Measurements from ENCODE around the gene TGFBR3L.

The TGFBR3L gene

DNA sequence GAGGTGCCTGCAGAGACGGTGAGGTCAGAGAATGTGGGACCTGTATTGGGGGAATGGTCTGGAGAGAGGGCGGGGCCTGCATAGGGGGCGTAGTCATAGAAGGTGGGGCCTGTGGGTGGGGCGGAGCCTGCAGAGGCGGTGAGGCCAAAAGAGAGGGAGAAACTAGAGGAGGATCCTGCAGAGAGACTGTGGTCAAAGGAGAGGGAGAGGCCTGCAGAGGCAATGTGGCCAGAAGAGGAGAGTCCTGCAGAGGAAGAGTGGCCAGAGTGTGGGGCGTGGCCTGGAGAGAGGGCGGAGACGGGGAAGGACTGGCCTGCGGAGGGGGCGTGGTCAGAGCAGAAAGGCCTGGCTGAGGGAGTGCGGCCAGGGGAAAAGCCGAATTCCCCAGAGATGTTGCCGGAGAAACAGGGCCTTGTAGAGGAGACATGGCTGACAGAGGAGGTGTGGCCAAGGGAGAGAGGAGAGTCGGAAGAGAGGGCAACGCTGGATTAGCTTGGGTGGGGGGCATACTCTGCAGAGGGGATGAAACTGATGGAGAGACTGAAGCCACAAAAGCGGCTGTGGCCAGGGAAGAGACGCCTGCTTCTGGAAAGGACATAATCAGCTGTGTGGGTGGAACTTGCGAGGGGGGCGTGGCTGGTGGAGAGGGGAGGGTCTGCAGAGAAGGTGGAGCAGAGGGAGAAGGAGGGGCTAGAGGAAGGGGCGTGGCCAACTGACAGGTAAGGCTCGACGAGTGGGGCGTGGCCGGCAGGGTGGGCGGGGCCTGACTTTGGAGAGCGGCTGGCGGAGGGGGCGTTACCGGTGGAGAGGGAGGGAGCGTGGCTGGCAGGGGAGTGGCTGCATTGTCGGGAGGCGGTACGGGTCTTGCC is 43.0 kb upstream of the TGFBR3L start:
- peaks cover 37% of the 10 kb centered on the region for H3K4me1 ChIP-seq (ENCODE audit: control insufficient read depth, insufficient read depth, low read length)

DNA sequence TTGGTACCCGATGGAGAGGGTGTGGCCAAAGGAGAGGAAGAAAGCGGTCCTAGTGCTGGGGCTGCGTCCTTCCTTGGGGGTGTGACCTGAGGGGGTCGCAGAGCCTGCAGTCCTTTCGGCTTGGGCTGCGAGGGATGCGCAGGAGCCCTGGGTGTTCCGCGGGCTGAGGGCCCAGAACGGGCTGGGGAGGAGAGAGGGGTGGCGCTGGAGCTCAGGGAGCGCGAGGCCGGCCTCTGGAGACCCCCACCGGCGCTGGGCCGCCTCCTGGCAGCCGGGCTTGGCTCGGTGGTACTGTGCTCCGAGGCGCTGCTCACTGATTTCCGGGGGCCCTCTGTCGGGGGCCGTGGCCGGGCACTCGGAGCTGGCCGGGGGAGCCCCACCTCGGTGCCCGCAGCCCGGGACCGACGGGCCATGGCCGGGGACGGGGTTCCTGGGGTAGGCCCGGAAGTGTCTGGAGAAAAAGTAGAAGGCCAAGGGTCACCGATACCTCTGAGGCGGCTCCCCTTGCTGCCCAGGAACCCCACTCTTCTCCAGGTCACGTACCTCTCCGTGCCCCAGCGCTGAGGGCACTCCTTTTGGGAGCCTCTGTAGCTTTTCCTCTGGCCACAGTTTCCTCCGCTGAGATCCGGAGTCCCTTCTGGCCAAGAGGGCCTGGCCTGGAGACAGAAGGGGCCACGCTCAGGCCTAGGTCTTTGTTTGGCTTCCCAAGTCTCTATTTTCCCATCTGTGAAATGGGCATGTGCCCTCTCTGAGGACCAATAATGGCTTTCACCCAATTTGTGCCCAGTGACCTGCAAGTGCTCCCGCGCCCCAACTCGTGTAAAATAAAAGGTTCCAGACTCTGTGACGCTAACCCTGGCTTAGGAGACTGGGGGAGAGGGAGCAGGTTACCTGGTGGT is 42.1 kb upstream of the TGFBR3L start:
- peaks cover 18 to 28% of the 10 kb centered on the region in 2 donors for H3K27me3 ChIP-seq (ENCODE audit: control insufficient read depth in 1 of 2, insufficient read depth in 2 of 2, low read length in 2 of 2)
- H3K4me3 ChIP-seq (ENCODE audit: low read length in 2 of 2), result no peak overlapping the region
- H3K27ac ChIP-seq (ENCODE audit: low read length), result no peak overlapping the region
- no peaks in the 10 kb centered on the region for H3K9me3 ChIP-seq (ENCODE audit: control insufficient read depth in 2 of 2, low read length in 2 of 2)
- peaks cover 37% of the 10 kb centered on the region for H3K4me1 ChIP-seq (ENCODE audit: control insufficient read depth, insufficient read depth, low read length)
- H3K36me3 ChIP-seq (ENCODE audit: control insufficient read depth in 2 of 2, insufficient read depth in 2 of 2, low read length in 2 of 2), result no peaks in the 10 kb centered on the region
- H3K9ac ChIP-seq (ENCODE audit: low read length in 2 of 2), result no peak overlapping the region

More for the DNA sequence above, 43.0 kb upstream of the TGFBR3L start:
- Histone ChIP-seq H3K9ac (ENCODE audit: low read length in 2 of 2) (no peak overlapping the region), H3K27me3 (ENCODE audit: control insufficient read depth in 1 of 2, insufficient read depth in 2 of 2, low read length in 2 of 2) (peaks cover 27 to 32% of the 10 kb centered on the region in 2 donors), H3K4me3 (ENCODE audit: low read length in 2 of 2) (peak overlapping the region; percentile 57 to 71), H3K36me3 (ENCODE audit: control insufficient read depth in 2 of 2, insufficient read depth in 2 of 2, low read length in 2 of 2) (no peaks in the 10 kb centered on the region), H3K9me3 (ENCODE audit: control insufficient read depth in 2 of 2, low read length in 2 of 2) (no peaks in the 10 kb centered on the region), H3K27ac (ENCODE audit: low read length) (no peak overlapping the region)

DNA sequence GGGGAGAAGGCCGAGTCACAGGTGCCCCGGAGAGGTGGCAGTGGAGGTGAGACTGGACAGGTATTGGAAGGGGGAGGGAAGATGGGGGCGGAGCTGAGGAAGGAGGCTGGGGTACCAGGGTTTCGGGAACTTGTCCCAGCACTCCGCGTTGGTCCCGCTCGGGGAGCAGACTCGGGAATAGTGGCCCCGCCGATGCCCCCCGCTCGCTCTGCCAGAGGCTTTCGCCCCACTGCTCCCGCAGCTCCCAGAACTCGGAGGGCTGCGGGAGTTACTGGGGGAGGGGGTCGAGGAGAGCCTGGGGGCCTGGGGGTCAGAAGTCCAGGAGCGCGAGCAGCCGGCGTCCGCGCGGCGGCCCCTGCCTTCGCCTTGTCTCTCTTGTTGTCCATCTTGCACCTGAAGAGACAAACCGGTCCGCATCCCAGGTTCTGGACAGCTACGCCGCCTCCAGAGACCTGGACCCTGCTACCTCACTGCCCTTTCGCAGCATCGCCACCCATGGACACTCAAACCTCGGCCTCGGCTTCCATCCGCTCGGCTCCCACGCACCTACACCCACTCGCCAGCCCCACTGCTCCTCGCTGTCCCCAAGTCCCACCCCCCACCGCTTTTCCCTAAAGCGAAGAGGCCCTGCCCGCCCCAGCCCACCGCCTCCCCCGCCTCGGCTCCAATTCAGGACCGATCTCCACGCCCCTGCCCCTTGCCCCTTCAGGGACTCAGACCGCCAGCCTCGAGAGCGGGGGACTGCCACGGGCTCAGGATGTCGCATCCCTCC is 41.1 kb upstream of the TGFBR3L start:
- no peaks in the 10 kb centered on the region for H3K36me3 ChIP-seq (ENCODE audit: control insufficient read depth in 2 of 2, insufficient read depth in 2 of 2, low read length in 2 of 2)
- peaks cover 18 to 28% of the 10 kb centered on the region in 2 donors for H3K27me3 ChIP-seq (ENCODE audit: control insufficient read depth in 1 of 2, insufficient read depth in 2 of 2, low read length in 2 of 2)
- H3K4me3 ChIP-seq (ENCODE audit: low read length in 2 of 2), result no peak overlapping the region
- peaks cover 34% of the 10 kb centered on the region for H3K4me1 ChIP-seq (ENCODE audit: control insufficient read depth, insufficient read depth, low read length)
- no peak overlapping the region for H3K9ac ChIP-seq (ENCODE audit: low read length in 2 of 2)
- no peak overlapping the region for H3K27ac ChIP-seq (ENCODE audit: low read length)
- no peaks in the 10 kb centered on the region for H3K9me3 ChIP-seq (ENCODE audit: control insufficient read depth in 2 of 2, low read length in 2 of 2)

DNA sequence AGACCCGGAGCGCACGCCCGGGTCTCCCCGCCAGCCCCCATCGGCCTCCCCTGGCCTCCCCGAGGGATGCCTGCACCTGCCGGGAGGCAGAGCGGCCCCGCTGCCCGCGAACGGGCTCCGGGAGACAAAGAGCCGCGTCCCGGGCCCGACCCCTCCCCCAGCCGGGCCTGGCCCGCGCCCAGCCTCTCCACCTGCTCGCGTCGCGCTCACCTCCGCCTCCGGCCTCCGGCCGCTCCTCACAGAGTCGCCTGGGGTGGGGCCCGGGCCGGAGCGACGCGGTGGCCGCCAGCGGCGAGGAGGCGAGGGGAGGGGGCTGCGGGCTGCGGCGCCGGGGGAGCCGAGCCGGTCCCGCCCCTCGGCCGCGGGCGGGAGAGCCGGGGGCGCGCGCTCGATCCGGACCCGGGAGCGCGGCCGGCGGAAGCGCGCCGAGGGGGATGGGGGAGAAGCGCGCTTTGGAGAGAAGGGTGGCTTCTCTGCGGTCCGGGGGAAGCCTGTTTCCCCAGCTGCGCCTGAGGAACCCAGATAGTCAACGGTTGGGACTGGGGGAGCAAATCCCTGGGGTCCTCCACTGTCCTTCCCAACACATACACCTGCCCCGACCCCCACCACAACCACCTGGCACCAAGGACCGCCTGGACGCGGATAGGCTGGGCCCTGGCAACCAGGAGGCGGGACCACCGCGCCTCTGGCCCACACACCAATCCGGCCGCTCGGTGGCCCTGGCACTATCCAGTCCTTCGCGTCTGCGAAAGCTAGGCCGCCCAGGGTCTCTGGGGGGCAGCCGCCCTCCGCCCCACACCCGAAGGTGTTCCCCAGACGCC is 40.3 kb upstream of the TGFBR3L start, which contains the start of gene PRR36:
TSS of gene PRR36 (minus strand) at position 315 of the 821 bp plus-strand sequence. CDS start 701 bp downstream, outside the sequence.
- Histone ChIP-seq H3K9me3 (ENCODE audit: control insufficient read depth in 2 of 2, low read length in 2 of 2) (no peaks in the 10 kb centered on the region), H3K4me3 (ENCODE audit: low read length in 2 of 2) (no peak within 1 kb of the TSS), H3K9ac (ENCODE audit: low read length in 2 of 2) (no peak within 1 kb of the TSS), H3K4me1 (ENCODE audit: control insufficient read depth, insufficient read depth, low read length) (peaks cover 26% of the 10 kb centered on the region), H3K27ac (ENCODE audit: low read length) (no peak within 1 kb of the TSS), H3K36me3 (ENCODE audit: control insufficient read depth in 2 of 2, insufficient read depth in 2 of 2, low read length in 2 of 2) (no peaks in the 10 kb centered on the region), H3K27me3 (ENCODE audit: control insufficient read depth in 1 of 2, insufficient read depth in 2 of 2, low read length in 2 of 2) (peaks cover 18 to 28% of the 10 kb centered on the region in 2 donors)

DNA sequence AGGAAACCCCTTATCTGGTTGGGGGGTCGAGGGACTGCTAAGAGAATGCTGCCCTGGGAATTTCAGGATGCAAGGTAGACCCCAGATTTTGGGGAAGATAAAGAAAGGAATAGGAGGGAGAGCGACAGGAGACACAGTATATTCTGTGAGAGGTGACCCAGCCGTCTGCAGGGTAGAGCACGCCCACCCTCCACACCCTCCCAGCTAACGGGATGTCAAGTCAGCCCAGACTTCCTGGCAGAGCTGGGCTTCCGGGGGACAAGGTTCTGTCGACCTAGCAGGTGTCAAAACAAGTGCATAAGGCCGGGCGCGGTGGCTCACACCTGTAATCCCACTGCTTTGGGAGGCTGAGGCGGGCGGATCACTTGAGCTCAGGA is 39.7 kb upstream of the TGFBR3L start:
- no peaks in the 10 kb centered on the region for H3K9me3 ChIP-seq (ENCODE audit: control insufficient read depth in 2 of 2, low read length in 2 of 2)
- H3K27me3 ChIP-seq (ENCODE audit: control insufficient read depth in 1 of 2, insufficient read depth in 2 of 2, low read length in 2 of 2), result peaks cover 18 to 28% of the 10 kb centered on the region in 2 donors
- peaks cover 20% of the 10 kb centered on the region for H3K4me1 ChIP-seq (ENCODE audit: control insufficient read depth, insufficient read depth, low read length)
- H3K36me3 ChIP-seq (ENCODE audit: control insufficient read depth in 2 of 2, insufficient read depth in 2 of 2, low read length in 2 of 2), result no peaks in the 10 kb centered on the region
- H3K27ac ChIP-seq (ENCODE audit: low read length), result no peak overlapping the region
- H3K4me3 ChIP-seq (ENCODE audit: low read length in 2 of 2), result no peak overlapping the region
- no peak overlapping the region for H3K9ac ChIP-seq (ENCODE audit: low read length in 2 of 2)

DNA sequence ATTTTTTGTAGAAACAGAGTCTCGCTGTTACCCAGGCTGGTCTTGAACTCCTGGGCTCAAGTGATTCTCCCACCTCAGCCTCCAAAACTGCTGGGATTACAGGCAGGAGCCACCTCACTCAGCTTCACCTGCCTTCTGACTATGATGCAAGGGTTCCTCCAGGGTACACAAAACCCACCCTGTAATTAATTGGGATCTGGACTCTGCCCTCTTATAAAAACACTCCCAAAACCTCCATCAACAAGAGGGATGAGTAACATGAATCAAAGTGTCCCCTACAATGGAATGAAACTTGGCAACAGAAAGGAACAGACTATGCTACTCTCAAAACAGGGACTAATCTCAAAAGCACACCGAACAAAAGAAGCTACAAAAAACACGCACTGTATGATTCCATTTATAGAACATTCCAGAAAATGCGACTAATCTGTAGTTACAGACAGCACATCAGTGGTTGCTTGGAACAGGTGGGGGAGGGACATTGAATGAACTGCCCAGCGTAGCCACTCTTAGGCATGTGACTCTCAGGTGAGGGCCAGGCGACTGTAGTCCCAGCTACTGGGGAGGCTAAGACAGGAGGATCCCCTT is 37.3 kb upstream of the TGFBR3L start:
- Histone ChIP-seq H3K36me3 (ENCODE audit: control insufficient read depth in 2 of 2, insufficient read depth in 2 of 2, low read length in 2 of 2) (no peaks in the 10 kb centered on the region), H3K9ac (ENCODE audit: low read length in 2 of 2) (no peak overlapping the region), H3K4me3 (ENCODE audit: low read length in 2 of 2) (no peak overlapping the region), H3K9me3 (ENCODE audit: control insufficient read depth in 2 of 2, low read length in 2 of 2) (peaks cover 0 to 3% of the 10 kb centered on the region in 2 donors), H3K4me1 (ENCODE audit: control insufficient read depth, insufficient read depth, low read length) (peaks cover 8% of the 10 kb centered on the region), H3K27me3 (ENCODE audit: control insufficient read depth in 1 of 2, insufficient read depth in 2 of 2, low read length in 2 of 2) (peaks cover 18 to 25% of the 10 kb centered on the region in 2 donors), H3K27ac (ENCODE audit: low read length) (no peak overlapping the region)

DNA sequence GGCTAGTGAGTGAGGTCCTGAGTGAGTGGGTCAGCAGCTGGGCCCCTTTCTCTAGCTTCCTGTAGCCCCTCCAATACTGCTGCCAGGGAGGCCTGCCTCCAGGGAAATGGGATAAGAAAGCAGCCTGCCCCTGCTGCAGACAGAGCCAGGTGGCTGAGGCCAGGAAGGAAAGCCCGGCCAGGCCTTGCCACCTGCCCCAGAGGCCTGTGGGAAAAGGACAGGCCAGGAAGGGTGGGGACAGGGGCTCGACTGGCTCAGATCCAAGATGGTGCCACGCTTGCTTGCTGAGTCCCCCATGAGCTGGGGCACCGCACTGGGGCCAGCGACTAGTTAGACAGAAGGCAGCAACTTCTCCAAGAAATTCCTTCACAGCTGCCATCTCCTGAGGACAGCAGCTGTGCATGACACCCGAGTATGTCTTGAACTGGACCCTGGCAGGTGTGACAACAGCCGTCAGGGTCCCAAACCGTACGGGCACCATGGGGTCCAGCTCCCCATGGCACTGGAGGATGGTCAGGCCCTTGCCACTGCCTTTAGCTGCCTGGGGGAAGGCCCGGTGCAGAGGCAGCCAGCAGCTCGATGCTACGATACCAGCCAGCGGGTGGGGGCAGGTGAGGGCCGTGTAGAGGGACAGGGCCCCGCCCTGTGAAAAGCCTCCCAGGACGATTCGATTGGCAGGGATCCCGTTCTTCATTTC is 35.4 kb upstream of the TGFBR3L start:
- H3K4me1 ChIP-seq (ENCODE audit: control insufficient read depth, insufficient read depth, low read length), result no peaks in the 10 kb centered on the region
- H3K9ac ChIP-seq (ENCODE audit: low read length in 2 of 2), result no peak overlapping the region
- no peak overlapping the region for H3K4me3 ChIP-seq (ENCODE audit: low read length in 2 of 2)
- H3K9me3 ChIP-seq (ENCODE audit: control insufficient read depth in 2 of 2, low read length in 2 of 2), result peaks cover 0 to 3% of the 10 kb centered on the region in 2 donors
- H3K27me3 ChIP-seq (ENCODE audit: control insufficient read depth in 1 of 2, insufficient read depth in 2 of 2, low read length in 2 of 2), result peaks cover 7 to 8% of the 10 kb centered on the region in 2 donors
- no peak overlapping the region for H3K27ac ChIP-seq (ENCODE audit: low read length)
- H3K36me3 ChIP-seq (ENCODE audit: control insufficient read depth in 2 of 2, insufficient read depth in 2 of 2, low read length in 2 of 2), result no peaks in the 10 kb centered on the region

DNA sequence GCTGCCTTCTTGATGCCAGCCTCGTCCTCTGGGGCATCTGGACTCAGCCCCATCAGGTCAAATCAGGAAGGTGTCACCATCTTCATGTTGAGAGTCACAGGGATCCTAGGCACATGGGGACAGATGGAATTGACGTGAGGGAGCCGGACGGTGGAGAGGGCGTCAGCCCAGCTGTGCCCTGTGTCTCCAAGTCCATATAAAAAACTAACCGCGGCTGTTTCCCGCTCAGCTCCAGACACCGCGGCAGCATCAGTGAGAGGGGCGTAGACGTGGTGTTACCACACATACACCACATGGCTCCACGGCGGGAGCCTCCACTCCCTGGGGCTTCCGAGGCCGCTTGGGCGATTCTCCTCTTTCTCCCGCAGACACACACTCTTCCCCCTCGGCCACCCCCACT is 34.8 kb upstream of the TGFBR3L start:
- H3K4me3 ChIP-seq (ENCODE audit: low read length in 2 of 2), result no peak overlapping the region
- no peaks in the 10 kb centered on the region for H3K4me1 ChIP-seq (ENCODE audit: control insufficient read depth, insufficient read depth, low read length)
- peaks cover 0 to 3% of the 10 kb centered on the region in 2 donors for H3K9me3 ChIP-seq (ENCODE audit: control insufficient read depth in 2 of 2, low read length in 2 of 2)
- no peak overlapping the region for H3K9ac ChIP-seq (ENCODE audit: low read length in 2 of 2)
- H3K27me3 ChIP-seq (ENCODE audit: control insufficient read depth in 1 of 2, insufficient read depth in 2 of 2, low read length in 2 of 2), result peaks cover 3% of the 10 kb centered on the region in 2 donors
- no peaks in the 10 kb centered on the region for H3K36me3 ChIP-seq (ENCODE audit: control insufficient read depth in 2 of 2, insufficient read depth in 2 of 2, low read length in 2 of 2)
- H3K27ac ChIP-seq (ENCODE audit: low read length), result no peak overlapping the region

DNA sequence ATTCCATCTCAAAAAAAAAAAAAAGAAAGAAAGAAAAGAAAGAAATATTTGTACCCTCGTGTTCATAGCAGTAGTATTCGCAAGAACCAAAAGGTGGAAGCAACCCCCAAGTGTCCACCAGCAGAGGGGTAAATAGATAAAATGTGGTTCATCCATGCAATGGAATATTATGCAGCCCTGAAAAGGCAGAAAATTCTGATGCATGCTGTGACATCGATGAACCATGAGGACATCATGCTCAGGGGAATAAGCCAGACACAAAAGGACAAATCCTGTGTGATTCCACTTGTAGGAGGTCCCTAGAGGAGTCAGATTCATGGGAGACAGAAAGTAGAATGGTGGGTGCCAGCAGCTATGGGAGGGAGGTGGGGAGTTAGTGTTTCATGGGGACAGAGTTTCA is 32.7 kb upstream of the TGFBR3L start:
- Histone ChIP-seq H3K27me3 (ENCODE audit: control insufficient read depth in 1 of 2, insufficient read depth in 2 of 2, low read length in 2 of 2) (no peaks in the 10 kb centered on the region), H3K9me3 (ENCODE audit: control insufficient read depth in 2 of 2, low read length in 2 of 2) (peaks cover 0 to 3% of the 10 kb centered on the region in 2 donors), H3K27ac (ENCODE audit: low read length) (no peak overlapping the region), H3K9ac (ENCODE audit: low read length in 2 of 2) (no peak overlapping the region), H3K4me1 (ENCODE audit: control insufficient read depth, insufficient read depth, low read length) (no peaks in the 10 kb centered on the region), H3K36me3 (ENCODE audit: control insufficient read depth in 2 of 2, insufficient read depth in 2 of 2, low read length in 2 of 2) (no peaks in the 10 kb centered on the region), H3K4me3 (ENCODE audit: low read length in 2 of 2) (no peak overlapping the region)
